H1 (cell line): ENCODE measurements around the gene FAR2. TPM values are rescaled to one million over a fixed set of nuclear protein-coding genes. Genes with fewer than 3 reads are reported as not detected.

Experiments
- CTCF ChIA-PET: fragments of 300-600 bp; sonication (Branson Sonifier 250); formaldehyde crosslinking; loops from one replicate; lab custom pipeline; 2021; ENCODE audit not compliant: partially characterized antibody; lab: Charles Lee
- POLR2A ChIA-PET: fragments of 300-600 bp; sonication (Branson Sonifier 250); formaldehyde crosslinking; loops from one replicate; lab custom pipeline; 2021; ENCODE audit warnings: inconsistent platforms; ENCODE audit not compliant: partially characterized antibody; lab: Charles Lee
- DNase-seq, 2 experiments: peaks; one replicate each; pipeline versions ENCODE4 v3.0.0 to v3.0.0-alpha.2; 2010 to 2022; ENCODE audit warnings: low spot score in 2 of 2, low read depth in 1 of 2, mixed read lengths in 1 of 2
- FAIRE-seq: peaks from 2 replicates; lab custom pipeline; 2011; peaks lifted over from hg19 to GRCh38; lab: Jason Lieb, UNC
- H2AFZ ChIP-seq: 2 replicates; pipeline ENCODE4 v1.8.1; 2012; ENCODE audit warnings: low read length, inconsistent platforms
- H2AK5ac ChIP-seq: 2 replicates; pipeline ENCODE4 v1.6.1; 2013; ENCODE audit warnings: low read depth, low read length
- H2BK120ac ChIP-seq: replicated peaks from 2 replicates; pipeline ENCODE3; 2013; ENCODE audit warnings: low read depth, low read length, inconsistent platforms
- H2BK12ac ChIP-seq: 2 replicates; pipeline ENCODE4 v1.6.1; 2013; ENCODE audit warnings: low read depth, low read length
- H2BK15ac ChIP-seq: 2 replicates; pipeline ENCODE4 v1.6.1; 2013; ENCODE audit warnings: low read length
- H2BK20ac ChIP-seq: 2 replicates; pipeline ENCODE4 v1.6.1; 2013; ENCODE audit warnings: low read length
- H2BK5ac ChIP-seq: 2 replicates; pipeline ENCODE4 v1.6.1; 2013; ENCODE audit warnings: low read depth, low read length
- H3K14ac ChIP-seq: 2 replicates; pipeline ENCODE4 v1.6.1; 2013; ENCODE audit warnings: inconsistent platforms; ENCODE audit not compliant: insufficient read length
- H3K18ac ChIP-seq: 2 replicates; pipeline ENCODE4 v1.6.1; 2013; ENCODE audit warnings: low read length; ENCODE audit errors: extremely low read depth
- H3K23ac ChIP-seq: 2 replicates; pipeline ENCODE4 v1.6.1; 2013; ENCODE audit warnings: inconsistent platforms; ENCODE audit not compliant: insufficient read length
- H3K23me2 ChIP-seq: 2 replicates; pipeline ENCODE4 v1.6.1; 2013; ENCODE audit warnings: low read depth, low read length
- H3K27ac ChIP-seq: 2 replicates; pipeline ENCODE4 v1.6.1; 2011; ENCODE audit warnings: low read depth, low read length, inconsistent platforms
- H3K27me3 ChIP-seq, 4 experiments: replicated peaks in 1 of 4; 1 replicate in 1 of 4; 2 replicates in 3 of 4; pipeline versions ENCODE4 v1.6.1 to v1.8.1; 2011 to 2013; ENCODE audit warnings: low read length in 3 of 4, mild to moderate bottlenecking in 3 of 4, inconsistent platforms in 2 of 4, mixed read lengths in 2 of 4, moderate library complexity in 1 of 4; ENCODE audit not compliant: control insufficient read depth in 3 of 4, insufficient read depth in 3 of 4; ENCODE audit errors: extremely low read depth in 1 of 4
- H3K36me3 ChIP-seq, 4 experiments: 2 replicates each; pipeline versions ENCODE4 v1.6.1 to v1.8.1; 2011 to 2013; ENCODE audit warnings: mild to moderate bottlenecking in 4 of 4, low read length in 3 of 4, moderate library complexity in 2 of 4, control low read depth in 1 of 4, inconsistent platforms in 1 of 4; ENCODE audit not compliant: insufficient read depth in 4 of 4, control insufficient read depth in 2 of 4
- H3K4ac ChIP-seq: replicated peaks from 2 replicates; pipeline ENCODE3; 2013; ENCODE audit warnings: low read length, low read depth, mixed read lengths, inconsistent platforms; ENCODE audit not compliant: insufficient read length
- H3K4me1 ChIP-seq, 4 experiments: replicated peaks in 1 of 4; 1 replicate in 1 of 4; 2 replicates in 3 of 4; pipeline versions ENCODE4 v1.6.1 to v1.8.1; 2011 to 2013; ENCODE audit warnings: low read length in 3 of 4, inconsistent platforms in 2 of 4, mixed read lengths in 1 of 4; ENCODE audit not compliant: insufficient read depth in 4 of 4, control insufficient read depth in 3 of 4
- H3K4me2 ChIP-seq, 2 experiments: 2 replicates each; pipeline versions ENCODE4 v1.6.1 to v1.8.1; 2011 to 2013; ENCODE audit warnings: low read depth in 2 of 2, low read length in 2 of 2, control low read depth in 1 of 2, inconsistent platforms in 1 of 2, mild to moderate bottlenecking in 1 of 2; ENCODE audit not compliant: insufficient read depth in 1 of 2
- H3K4me3 ChIP-seq, 4 experiments: fragments of 200-600, 300-600 bp in 1 of 4; sonication (generic), shearing (Covaris generic), sonication (Bioruptor Twin) in 1 of 4; 2 replicates each; pipeline versions ENCODE4 v1.5.1 to v1.8.1; 2011 to 2016; ENCODE audit warnings: low read length in 4 of 4, low read depth in 3 of 4, control low read depth in 2 of 4, inconsistent platforms in 2 of 4, mild to moderate bottlenecking in 2 of 4, mixed read lengths in 1 of 4, moderate library complexity in 1 of 4; ENCODE audit not compliant: insufficient read depth in 2 of 4; ENCODE audit errors: extremely low read depth in 1 of 4
- H3K56ac ChIP-seq: replicated peaks from 2 replicates; pipeline ENCODE3; 2013; ENCODE audit warnings: low read depth, mild to moderate bottlenecking, mixed read lengths, low read length, inconsistent platforms; ENCODE audit not compliant: insufficient read length
- H3K79me1 ChIP-seq: 2 replicates; pipeline ENCODE4 v1.6.1; 2013; ENCODE audit warnings: low read depth, low read length, control low read depth
- H3K79me2 ChIP-seq, 2 experiments: 2 replicates each; pipeline versions ENCODE4 v1.6.1 to v1.8.1; 2012 to 2013; ENCODE audit warnings: low read length in 2 of 2, mild to moderate bottlenecking in 2 of 2, inconsistent platforms in 1 of 2; ENCODE audit not compliant: insufficient read depth in 2 of 2, control insufficient read depth in 1 of 2
- H3K9ac ChIP-seq, 4 experiments: replicated peaks in 1 of 4; 1 replicate in 1 of 4; 2 replicates in 3 of 4; pipeline versions ENCODE4 v1.6.1 to v1.8.1; 2011 to 2013; ENCODE audit warnings: low read depth in 3 of 4, low read length in 3 of 4, control low read depth in 2 of 4, mild to moderate bottlenecking in 2 of 4, moderate library complexity in 2 of 4, inconsistent platforms in 1 of 4; ENCODE audit errors: extremely low read depth in 1 of 4
- H3K9me3 ChIP-seq, 2 experiments: 2 replicates each; pipeline versions ENCODE4 v1.6.1 to v1.8.1; 2012 to 2013; ENCODE audit warnings: mild to moderate bottlenecking in 2 of 2, moderate library complexity in 2 of 2, control low read depth in 1 of 2, inconsistent platforms in 1 of 2, low read depth in 1 of 2, low read length in 1 of 2, mixed read lengths in 1 of 2; ENCODE audit not compliant: insufficient read depth in 2 of 2
- H4K20me1 ChIP-seq, 2 experiments: replicated peaks in 1 of 2; 2 replicates each; pipeline versions ENCODE3 to v1.8.1; 2011 to 2013; ENCODE audit warnings: inconsistent platforms in 2 of 2, low read length in 2 of 2, mild to moderate bottlenecking in 1 of 2; ENCODE audit not compliant: insufficient read depth in 2 of 2, control insufficient read depth in 1 of 2
- H4K5ac ChIP-seq: 2 replicates; pipeline ENCODE4 v1.6.1; 2013; ENCODE audit warnings: low read length, low read depth, mixed read lengths, inconsistent platforms; ENCODE audit not compliant: insufficient read length
- H4K8ac ChIP-seq: 2 replicates; pipeline ENCODE4 v1.8.0; 2013; ENCODE audit warnings: mild to moderate bottlenecking, moderate library complexity, low read length, inconsistent platforms; ENCODE audit not compliant: insufficient read depth; ENCODE audit errors: extremely low read depth
- H4K91ac ChIP-seq: replicated peaks from 2 replicates; pipeline ENCODE3; 2013; ENCODE audit warnings: low read length, mixed read lengths, inconsistent platforms; ENCODE audit not compliant: insufficient read length
- TAF1 ChIP-seq: IDR thresholded peaks from 2 replicates; pipeline ENCODE4 v1.6.1; 2011; ENCODE audit warnings: mild to moderate bottlenecking, low read depth, low read length
- YY1 ChIP-seq: IDR thresholded peaks from 2 replicates; pipeline ENCODE4 v1.6.1; 2011; ENCODE audit warnings: low read depth, mild to moderate bottlenecking, low read length
- WGBS, 2 experiments: shearing (Covaris generic) in 1 of 2; methylation state at CpG; one replicate each; pipeline versions ENCODE4 v1.1.6 to v1.1.7; 2013 to 2015; ENCODE audit warnings: low lambda C conversion rate in 2 of 2, mixed read lengths in 2 of 2, inconsistent platforms in 1 of 2, low coverage in 1 of 2, missing lambda C conversion rate in 1 of 2; ENCODE audit not compliant: insufficient replicate concordance in 2 of 2, insufficient coverage in 1 of 2, insufficient read length in 1 of 2; ENCODE audit errors: extremely low coverage in 1 of 2, missing lambda C conversion rate in 1 of 2; 5-methylcytosine and 5-hydroxymethylcytosine counted together
- polyA plus RNA-seq, 7 experiments: library from polyadenylated mRNA; depleted of rRNA in 3 of 7; stranded (reverse) in 5 of 7; unstranded in 2 of 7; fragments of >200 nt in 5 of 7; fragments of 200-250 nt in 2 of 7; gene quantifications; 1 replicate in 5 of 7; 2 replicates in 1 of 7; 4 replicates in 1 of 7; pipeline versions ENCODE4 v1.2.1 to v1.2.3, GENCODE V29; 2011 to 2013; ENCODE audit warnings: missing spikeins in 2 of 7, mixed read lengths in 2 of 7
- total RNA-seq: library from RNA; stranded (reverse); fragmentation: NEBNext Ultra II Directional; extraction: Animal tissue kit (Norgen Biotek cat#: 25700); gene quantifications from 2 replicates; pipeline ENCODE4 v1.2.1, GENCODE V29; 2021

The FAR2 gene
- total and polyA plus RNA-seq, 2 of the 8 experiments (the other 6 are each of a cell fraction or from before 2014, with no cell fraction given), result 24.0 to 24.1 TPM

- H3K4ac ChIP-seq, result no peak overlapping the region
- H2AK5ac ChIP-seq, result no peak overlapping the region
- H4K91ac ChIP-seq, result no peak overlapping the region
- no peak overlapping the region for H3K9ac ChIP-seq
- FAIRE-seq, result no peak
- no peak overlapping the region for H3K18ac ChIP-seq
- H2BK12ac ChIP-seq, result no peak overlapping the region
- POLR2A ChIA-PET, result interaction anchor here (1.6 kb wide), 1 partner anchor 14 kb away, joined by 6 read pairs; no protein-coding TSS in a partner anchor
- H2BK15ac ChIP-seq, result no peak overlapping the region
- H3K4me1 ChIP-seq, result peaks cover 0 to 3% (median 0%) of the 10 kb centered on the region in 4 experiments; a peak in 1 of 7 replicates
- no peaks in the 10 kb centered on the region for H3K36me3 ChIP-seq
- no peak overlapping the region for H2BK5ac ChIP-seq
- WGBS, 2 experiments, result 91% methylated on average over 7 of the region's 7 CpGs; no CpG with 5 or more reads in 1 of the 2 experiments
- H3K9me3 ChIP-seq, result no peaks in the 10 kb centered on the region
- no peak for TF ChIP-seq YY1
- no peak for TF ChIP-seq TAF1
- TF ChIP-seq, all 59 proteins: peak for 0
- no peak overlapping the region for H3K4me3 ChIP-seq
- peaks cover 0 to 2% of the 10 kb centered on the region in 2 experiments; a peak in 1 of 4 replicates for H3K79me2 ChIP-seq
- no peak overlapping the region for H4K5ac ChIP-seq
- H2BK20ac ChIP-seq, result no peak overlapping the region
- no peaks in the 10 kb centered on the region for H3K79me1 ChIP-seq
- H3K4me2 ChIP-seq, result no peak overlapping the region
- H4K20me1 ChIP-seq, result no peaks in the 10 kb centered on the region
- DNase-seq, result no peak
- H3K14ac ChIP-seq, result no peak overlapping the region
- H3K27ac ChIP-seq, result no peak overlapping the region
- no peak overlapping the region for H3K23ac ChIP-seq
- CTCF ChIA-PET, result no interaction called here
- H3K56ac ChIP-seq, result no peak overlapping the region
- H3K27me3 ChIP-seq, result no peaks in the 10 kb centered on the region
- H2AFZ ChIP-seq, result no peak overlapping the region
- no peak overlapping the region for H4K8ac ChIP-seq
- no peak overlapping the region for H2BK120ac ChIP-seq
- H3K23me2 ChIP-seq, result no peaks in the 10 kb centered on the region
These were observed 15.7 kb downstream of the FAR2 start for GRCh38 chr12:29164477-29165393.
